Neutrophil (primary cell): ENCODE results near the gene CXCR6.

Experiments
- H3K27ac ChIP-seq: fragments of 200-600 bp; sonication (generic); 2 replicates; pipeline ENCODE4 v1.5.1; 2016; ENCODE audit warnings: mild to moderate bottlenecking, moderate library complexity
- H3K27me3 ChIP-seq: fragments of 200-600 bp; sonication (generic); 2 replicates; pipeline ENCODE4 v1.6.0; 2016; ENCODE audit warnings: mild to moderate bottlenecking
- H3K36me3 ChIP-seq: fragments of 200-600 bp; sonication (generic); 2 replicates; pipeline ENCODE4 v1.5.1; 2017
- H3K4me1 ChIP-seq, 2 experiments: fragments of 200-600 bp in 1 of 2; sonication (generic) in 1 of 2; 1 replicate in 1 of 2; 2 replicates in 1 of 2; pipeline versions ENCODE4 v1.5.1 to v1.6.1; 2013 to 2016; ENCODE audit warnings: low read depth in 1 of 2, low read length in 1 of 2, mild to moderate bottlenecking in 1 of 2, moderate library complexity in 1 of 2; ENCODE audit not compliant: control insufficient read depth in 1 of 2, insufficient read depth in 1 of 2
- H3K4me3 ChIP-seq, 2 experiments: fragments of 200-600 bp in 1 of 2; sonication (generic) in 1 of 2; 1 replicate in 1 of 2; 2 replicates in 1 of 2; pipeline ENCODE4 v1.5.1; 2013 to 2016; ENCODE audit warnings: low read depth in 1 of 2, low read length in 1 of 2, mild to moderate bottlenecking in 1 of 2, moderate library complexity in 1 of 2
- H3K9me3 ChIP-seq: fragments of 200-600 bp; sonication (generic); 2 replicates; pipeline ENCODE4 v1.5.1; 2016
- CTCF ChIP-seq: fragments of 200-600 bp; sonication (generic); IDR thresholded peaks from 2 replicates; pipeline ENCODE4 v1.5.1; 2016; ENCODE audit warnings: antibody characterized with exemption

CXCR6 gene

GRCh38 chr3:45950131-45950530 lies 6.9 kb downstream of the CXCR6 start:
- Histone ChIP-seq H3K27ac (no peak overlapping the region), H3K4me1 (no peaks in the 10 kb centered on the region), H3K36me3 (peaks cover 31% of the 10 kb centered on the region), H3K27me3 (peaks cover 15% of the 10 kb centered on the region), H3K4me3 (no peak overlapping the region), H3K9me3 (no peaks in the 10 kb centered on the region)
- TF ChIP-seq CTCF = no peak

- Histone ChIP-seq H3K27me3 (peaks cover 15% of the 10 kb centered on the region), H3K9me3 (no peaks in the 10 kb centered on the region), H3K27ac (no peak overlapping the region), H3K4me3 (no peak overlapping the region), H3K4me1 (no peaks in the 10 kb centered on the region), H3K36me3 (peaks cover 37% of the 10 kb centered on the region)
- no peak for TF ChIP-seq CTCF
These were observed 7.7 kb downstream of the CXCR6 start for GRCh38 chr3:45950686-45951600.

GRCh38 chr3:45951946-45952345 lies 8.7 kb downstream of the CXCR6 start:
- no peak overlapping the region for H3K4me3 ChIP-seq
- TF ChIP-seq CTCF = no peak
- peaks cover 15% of the 10 kb centered on the region for H3K27me3 ChIP-seq
- H3K27ac ChIP-seq = no peak overlapping the region
- H3K9me3 ChIP-seq = no peaks in the 10 kb centered on the region
- peaks cover 37% of the 10 kb centered on the region for H3K36me3 ChIP-seq
- H3K4me1 ChIP-seq = no peaks in the 10 kb centered on the region

- Histone ChIP-seq H3K36me3 (peaks cover 37% of the 10 kb centered on the region), H3K27ac (no peak overlapping the region), H3K9me3 (no peaks in the 10 kb centered on the region), H3K4me3 (no peak overlapping the region), H3K4me1 (no peaks in the 10 kb centered on the region), H3K27me3 (peaks cover 14% of the 10 kb centered on the region)
- TF ChIP-seq CTCF = no peak
These were observed 9.2 kb downstream of the CXCR6 start for GRCh38 chr3:45952456-45952855.

GRCh38 chr3:45953536-45953935 lies 10.3 kb downstream of the CXCR6 start:
- Histone ChIP-seq H3K36me3 (peaks cover 41% of the 10 kb centered on the region), H3K27ac (no peak overlapping the region), H3K4me1 (no peaks in the 10 kb centered on the region), H3K9me3 (no peaks in the 10 kb centered on the region), H3K27me3 (peaks cover 13% of the 10 kb centered on the region), H3K4me3 (no peak overlapping the region)
- TF ChIP-seq CTCF = no peak
